ENCODE data around the gene TMEM97. TPM values are rescaled to one million over a fixed set of nuclear protein-coding genes. Genes with fewer than 3 reads are reported as not detected.

The TMEM97 gene
- total and polyA plus RNA-seq, 7 donors, result 3.6 to 25.2 (median 8.6) TPM

DNA sequence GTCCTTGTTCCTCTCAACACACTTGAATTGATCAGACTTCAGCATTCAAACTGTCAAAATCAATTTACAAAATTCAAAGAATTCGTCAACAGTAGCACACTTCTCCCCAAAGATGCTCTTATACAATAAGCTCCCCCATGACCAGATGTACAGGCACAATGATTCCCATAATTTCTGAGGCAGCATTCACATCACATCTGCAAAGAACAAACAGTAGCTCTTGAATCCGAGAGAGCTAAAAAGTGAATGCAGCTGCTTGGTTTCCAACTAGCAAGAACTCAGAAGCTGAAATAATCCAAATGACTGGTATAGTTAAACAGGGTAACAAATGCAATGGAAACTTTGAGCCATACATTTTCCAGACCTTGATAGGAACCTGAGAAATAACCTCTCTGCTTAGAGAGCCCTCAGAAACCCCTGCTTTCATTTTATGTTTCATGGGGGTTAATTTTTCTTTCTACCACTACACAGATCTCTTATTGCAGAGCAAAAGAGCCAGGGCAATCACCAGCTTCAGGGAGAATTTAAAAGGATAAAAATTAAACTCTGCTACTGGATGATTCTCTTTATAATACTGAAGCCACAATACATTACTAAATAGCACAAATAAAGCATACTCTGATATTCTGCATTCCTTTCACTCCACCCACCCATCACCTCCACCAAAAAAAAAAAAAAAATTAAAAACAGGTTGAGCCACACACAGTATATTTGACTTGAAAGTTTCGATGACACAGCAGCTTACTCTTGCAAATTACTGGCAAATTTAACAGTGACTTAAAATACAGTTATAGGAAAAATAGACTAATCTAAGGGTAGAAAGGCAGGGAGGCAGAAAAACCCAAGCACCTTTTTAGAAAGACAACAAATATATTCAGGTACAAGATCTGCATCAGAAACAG lies 23.1 kb upstream of the TMEM97 start:
- WGBS, 2 donors, result 61 to 66% methylated on average over 3 of the region's 3 CpGs
- DNase-seq, result no peak
- H3K36me3 ChIP-seq, result no peaks in the 10 kb centered on the region
- H3K27me3 ChIP-seq, result peaks cover 0 to 6% (median 0%) of the 10 kb centered on the region in 3 donors
- H3K4me1 ChIP-seq, result no peaks in the 10 kb centered on the region
- H3K27ac ChIP-seq, result no peak overlapping the region
- intact Hi-C loops (cut with DNase I), result no loop called here
- no peaks in the 10 kb centered on the region for H3K9me3 ChIP-seq
- TF ChIP-seq, protein P1, sequence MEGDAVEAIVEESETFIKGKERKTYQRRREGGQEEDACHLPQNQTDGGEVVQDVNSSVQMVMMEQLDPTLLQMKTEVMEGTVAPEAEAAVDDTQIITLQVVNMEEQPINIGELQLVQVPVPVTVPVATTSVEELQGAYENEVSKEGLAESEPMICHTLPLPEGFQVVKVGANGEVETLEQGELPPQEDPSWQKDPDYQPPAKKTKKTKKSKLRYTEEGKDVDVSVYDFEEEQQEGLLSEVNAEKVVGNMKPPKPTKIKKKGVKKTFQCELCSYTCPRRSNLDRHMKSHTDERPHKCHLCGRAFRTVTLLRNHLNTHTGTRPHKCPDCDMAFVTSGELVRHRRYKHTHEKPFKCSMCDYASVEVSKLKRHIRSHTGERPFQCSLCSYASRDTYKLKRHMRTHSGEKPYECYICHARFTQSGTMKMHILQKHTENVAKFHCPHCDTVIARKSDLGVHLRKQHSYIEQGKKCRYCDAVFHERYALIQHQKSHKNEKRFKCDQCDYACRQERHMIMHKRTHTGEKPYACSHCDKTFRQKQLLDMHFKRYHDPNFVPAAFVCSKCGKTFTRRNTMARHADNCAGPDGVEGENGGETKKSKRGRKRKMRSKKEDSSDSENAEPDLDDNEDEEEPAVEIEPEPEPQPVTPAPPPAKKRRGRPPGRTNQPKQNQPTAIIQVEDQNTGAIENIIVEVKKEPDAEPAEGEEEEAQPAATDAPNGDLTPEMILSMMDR (IDR thresholded peaks at IDR 0.05), result no peak
- TF ChIP-seq POLR2AphosphoS5 (IDR thresholded peaks at IDR 0.05) (no peak), POLR2A (IDR thresholded peaks at IDR 0.05) (no peak), EP300 (IDR thresholded peaks at IDR 0.05) (no peak)
- H3K4me3 ChIP-seq, result no peak overlapping the region

DNA sequence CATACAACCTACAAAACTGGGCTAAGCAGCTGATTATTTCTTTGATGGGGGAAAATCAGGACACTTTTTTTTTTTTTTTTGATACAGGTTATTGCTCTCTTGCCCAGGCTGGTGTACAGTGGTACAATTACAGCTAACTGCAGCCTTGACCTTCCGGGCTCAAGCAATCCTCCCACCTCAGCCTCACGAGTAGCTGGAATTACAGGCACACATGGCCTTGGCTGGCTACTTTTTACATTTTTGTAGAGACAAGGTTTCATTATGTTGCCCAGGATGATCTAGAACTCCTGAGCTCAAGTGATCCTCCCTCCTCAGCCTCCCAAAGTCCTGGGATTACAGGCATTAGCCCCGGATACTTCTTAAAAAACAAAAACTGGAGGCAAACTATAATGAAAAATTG lies 20.6 kb upstream of the TMEM97 start:
- WGBS, 2 donors, result 74 to 90% methylated on average over 3 of the region's 3 CpGs
- intact Hi-C loops (cut with DNase I), result no loop called here
- DNase-seq, result no peak
- Histone ChIP-seq H3K9me3 (no peaks in the 10 kb centered on the region), H3K27me3 (peaks cover 0 to 3% (median 0%) of the 10 kb centered on the region in 3 donors), H3K4me1 (no peaks in the 10 kb centered on the region), H3K4me3 (no peak overlapping the region), H3K36me3 (no peaks in the 10 kb centered on the region), H3K27ac (no peak overlapping the region)
- TF ChIP-seq EP300 (IDR thresholded peaks at IDR 0.05) (no peak), POLR2A (IDR thresholded peaks at IDR 0.05) (no peak), POLR2AphosphoS5 (IDR thresholded peaks at IDR 0.05) (no peak)
- TF ChIP-seq, protein P1 (IDR thresholded peaks at IDR 0.05), result no peak

DNA sequence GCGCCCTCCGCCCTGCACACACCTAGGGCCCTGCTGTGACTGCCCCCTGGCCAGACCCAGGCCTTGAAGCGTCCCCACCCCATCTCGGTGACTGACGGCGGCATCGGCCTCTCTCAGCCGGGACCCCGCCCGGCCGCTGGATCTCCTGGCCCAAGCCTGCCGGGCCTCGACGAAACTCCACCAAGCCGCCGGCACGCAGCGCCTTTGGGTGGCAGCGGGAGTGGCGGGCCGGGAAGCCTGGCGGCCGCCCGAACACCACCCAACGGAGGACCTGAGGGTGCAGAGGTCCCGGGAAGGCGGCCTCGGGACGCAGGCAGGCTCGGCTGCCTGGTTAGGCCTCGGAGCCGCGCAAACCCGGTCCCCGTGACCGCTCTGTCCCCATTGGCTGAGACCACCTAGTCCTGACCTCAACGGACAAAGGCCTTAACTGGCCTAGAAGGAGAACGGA lies 12.0 kb upstream of the TMEM97 start:
- intact Hi-C loops (cut with DNase I), result no loop called here
- Histone ChIP-seq H3K27me3 (peaks cover 0 to 14% (median 13%) of the 10 kb centered on the region in 3 donors), H3K4me1 (no peaks in the 10 kb centered on the region), H3K27ac (no peak overlapping the region), H3K9me3 (no peaks in the 10 kb centered on the region), H3K4me3 (no peak overlapping the region), H3K36me3 (no peaks in the 10 kb centered on the region)
- no peak for DNase-seq
- TF ChIP-seq POLR2A (IDR thresholded peaks at IDR 0.05) (no peak), POLR2AphosphoS5 (IDR thresholded peaks at IDR 0.05) (no peak), EP300 (IDR thresholded peaks at IDR 0.05) (no peak)
- TF ChIP-seq, protein P1 (IDR thresholded peaks at IDR 0.05), result no peak
- 30 to 44% methylated on average over 38 of the region's 38 CpGs for WGBS, 2 donors

DNA sequence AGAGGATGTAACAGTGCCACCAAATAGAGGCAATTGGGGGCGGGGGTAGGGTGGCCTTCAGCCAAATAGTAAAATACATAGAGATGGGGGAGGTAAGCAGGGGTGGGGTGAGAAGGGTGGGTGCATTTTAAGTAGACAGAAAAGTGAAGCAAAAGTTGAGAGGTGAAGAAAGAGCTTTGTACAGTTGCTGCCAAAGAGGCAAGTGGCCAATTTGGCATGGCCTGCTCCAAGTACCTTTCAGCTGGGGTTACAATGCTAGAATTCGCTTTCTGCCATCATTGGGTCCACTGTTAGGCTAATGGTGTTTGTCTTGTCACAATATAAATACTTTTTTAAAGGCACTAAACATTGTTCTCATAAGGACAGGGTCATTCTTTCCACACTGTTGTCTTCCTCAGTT lies 5.2 kb upstream of the TMEM97 start:
- no peaks in the 10 kb centered on the region for H3K36me3 ChIP-seq
- 93 to 94% methylated on average over 2 of the region's 2 CpGs for WGBS, 2 donors
- intact Hi-C loops (cut with DNase I), result no loop called here
- no peak overlapping the region for H3K4me3 ChIP-seq
- H3K27ac ChIP-seq, result no peak overlapping the region
- peaks cover 0 to 10% (median 8%) of the 10 kb centered on the region in 4 donors for H3K4me1 ChIP-seq
- no peak for DNase-seq
- H3K27me3 ChIP-seq, result no peaks in the 10 kb centered on the region
- TF ChIP-seq, protein P1 (IDR thresholded peaks at IDR 0.05), result no peak
- TF ChIP-seq POLR2A (IDR thresholded peaks at IDR 0.05) (no peak), EP300 (IDR thresholded peaks at IDR 0.05) (no peak), POLR2AphosphoS5 (IDR thresholded peaks at IDR 0.05) (no peak)
- H3K9me3 ChIP-seq, result no peaks in the 10 kb centered on the region
